Esophagus muscularis mucosa (tissue), 4 donors: ENCODE measurements around the gene APOBEC2. TPM values are rescaled to one million over a fixed set of nuclear protein-coding genes. Genes with fewer than 3 reads are reported as not detected.

ENCODE experiments used
- DNase-seq: peaks from one replicate; pipeline ENCODE4 v3.0.0-alpha.2; 2017; ENCODE audit errors: extremely low spot score
- H3K27ac ChIP-seq, 4 donors: fragments of 200-600 bp; sonication (generic); replicated peaks in 1 of 4; 1 replicate in 3 of 4; 2 replicates in 1 of 4; pipeline ENCODE4 v1.5.1; 2016 to 2019; ENCODE audit warnings: mild to moderate bottlenecking in 1 of 4
- H3K27me3 ChIP-seq, 4 donors: fragments of 200-600 bp; sonication (generic); one replicate each; pipeline versions ENCODE4 v1.5.1 to v1.6.0; 2016 to 2019
- H3K36me3 ChIP-seq, 4 donors: fragments of 200-600 bp; sonication (generic); one replicate each; pipeline ENCODE4 v1.5.1; 2016 to 2019
- H3K4me1 ChIP-seq, 4 donors: fragments of 200-600 bp; sonication (generic); one replicate each; pipeline ENCODE4 v1.5.1; 2016 to 2019
- H3K4me3 ChIP-seq, 4 donors: fragments of 200-600 bp; sonication (generic); 1 replicate in 2 of 4; 2 replicates in 2 of 4; pipeline ENCODE4 v1.5.1; 2016 to 2019; ENCODE audit warnings: mild to moderate bottlenecking in 4 of 4, moderate library complexity in 1 of 4
- H3K9me3 ChIP-seq, 4 donors: fragments of 200-600 bp; sonication (generic); 1 replicate in 3 of 4; 2 replicates in 1 of 4; pipeline ENCODE4 v1.5.1; 2016 to 2019
- CTCF ChIP-seq, 3 experiments: fragments of 200-600 bp in 2 of 3; fragments of 450-650 bp in 1 of 3; sonication (generic) in 2 of 3; IDR thresholded peaks; one replicate each; pipeline ENCODE4 v1.5.1; 2017 to 2019; ENCODE audit warnings: antibody characterized with exemption in 3 of 3, mild to moderate bottlenecking in 2 of 3, moderate library complexity in 1 of 3
- EP300 ChIP-seq: sonication (generic); formaldehyde crosslinking; IDR thresholded peaks from one replicate; pipeline ENCODE4 v1.6.1; 2017; ENCODE audit warnings: antibody characterized with exemption
- POLR2A ChIP-seq: fragments of 450-650 bp; IDR thresholded peaks from one replicate; pipeline ENCODE4 v1.6.1; 2017; ENCODE audit warnings: antibody characterized with exemption, moderate library complexity, mild to moderate bottlenecking, low read depth
- POLR2AphosphoS5 ChIP-seq, 2 donors: sonication (generic); formaldehyde crosslinking; IDR thresholded peaks; one replicate each; pipeline ENCODE4 v1.6.1; 2017; ENCODE audit warnings: antibody characterized with exemption in 2 of 2
- WGBS: methylation state at CpG from one replicate; pipeline ENCODE4 v1.1.5; 2018; 5-methylcytosine and 5-hydroxymethylcytosine counted together
- intact Hi-C: fragments of 100-400 bp; cut with DNase I; formaldehyde crosslinking; loops from one replicate; pipeline ENCODE4 v1.15.1; 2023
- total RNA-seq, 4 donors: library from RNA; depleted of rRNA; stranded (reverse); fragments of >200 nt; gene quantifications; one replicate each; pipeline versions ENCODE4 v1.1.0 to v1.2.1, GENCODE V29; 2016

APOBEC2 gene
- total RNA-seq, 4 donors from 2014 or later: 0.50 to 1.0 (median 0.97) TPM; not detected in 1

DNA sequence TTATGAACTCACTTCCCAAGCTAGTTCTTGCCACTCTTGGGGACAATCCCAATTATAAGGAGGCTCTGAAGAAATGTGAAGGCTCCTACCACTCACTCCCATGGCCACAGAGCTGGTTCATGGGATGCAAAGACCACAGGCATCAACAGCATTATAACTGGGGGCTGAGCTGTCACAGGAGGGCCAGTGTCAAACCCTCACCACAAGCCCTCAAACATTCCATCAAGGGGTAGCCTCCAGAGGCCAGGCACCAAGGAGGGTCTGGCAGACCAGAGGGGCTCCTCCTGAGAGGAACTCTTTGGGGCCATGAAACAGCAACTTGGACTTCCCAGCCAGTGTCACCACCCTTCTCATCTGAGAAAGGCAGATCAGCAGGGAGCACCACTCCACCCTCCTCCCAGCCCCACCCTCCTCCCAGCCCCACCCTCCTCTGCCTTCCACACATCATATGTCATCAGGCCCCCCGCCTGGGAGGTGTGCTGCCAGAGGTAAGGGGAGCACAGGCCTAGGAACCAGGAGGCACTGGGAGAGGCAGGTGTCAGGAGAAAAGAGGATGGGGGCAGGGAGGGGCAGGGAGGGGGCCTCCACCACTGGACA is 12.0 kb upstream of the APOBEC2 start:
- intact Hi-C loops: no loop called here
- Histone ChIP-seq H3K36me3 (no peaks in the 10 kb centered on the region), H3K27me3 (no peaks in the 10 kb centered on the region), H3K27ac (no peak overlapping the region), H3K4me3 (no peak overlapping the region), H3K4me1 (no peaks in the 10 kb centered on the region), H3K9me3 (no peaks in the 10 kb centered on the region)
- no peak for DNase-seq
- 88% methylated on average over 1 of the region's 1 CpG for WGBS
- no peak for TF ChIP-seq EP300
- TF ChIP-seq POLR2A: no peak
- no peak for TF ChIP-seq POLR2AphosphoS5 (IDR thresholded peaks at IDR 0.05)
- TF ChIP-seq CTCF (IDR thresholded peaks at IDR 0.05): no peak

GRCh38 chr6:41042226-41043055 is 10.6 kb upstream of the APOBEC2 start, which contains the start of gene TSPO2:
Gene TSPO2, plus strand, starts transcription at chr6:41042467. Its CDS starts 519 bp downstream, at chr6:41042986.
- 87% methylated on average over 9 of the region's 10 CpGs for WGBS

GRCh38 chr6:41043151-41043550 is 9.9 kb upstream of the APOBEC2 start:
- intact Hi-C loops: no loop called here
- H3K4me3 ChIP-seq: no peak overlapping the region
- peaks cover 0 to 1% (median 0%) of the 10 kb centered on the region in 4 donors for H3K4me1 ChIP-seq

More at GRCh38 chr6:41042226-41043055, 10.6 kb upstream of the APOBEC2 start, which contains the start of gene TSPO2:
- Histone ChIP-seq H3K4me1 (no peaks in the 10 kb centered on the region), H3K9me3 (no peaks in the 10 kb centered on the region), H3K27me3 (no peaks in the 10 kb centered on the region), H3K4me3 (no peak within 1 kb of the TSS), H3K27ac (no peak within 1 kb of the TSS), H3K36me3 (no peaks in the 10 kb centered on the region)
- TF ChIP-seq POLR2AphosphoS5 (IDR thresholded peaks at IDR 0.05) (no peak), CTCF (IDR thresholded peaks at IDR 0.05) (no peak), EP300 (no peak), POLR2A (no peak)
- no peak for DNase-seq
- intact Hi-C loops: no loop called here

GRCh38 chr6:41045664-41046063 is 7.3 kb upstream of the APOBEC2 start:
- H3K4me3 ChIP-seq: no peak overlapping the region
- no peak for TF ChIP-seq EP300
- TF ChIP-seq CTCF (IDR thresholded peaks at IDR 0.05): no peak
- no peak for TF ChIP-seq POLR2AphosphoS5 (IDR thresholded peaks at IDR 0.05)
- no peak for TF ChIP-seq POLR2A
- no peaks in the 10 kb centered on the region for H3K27me3 ChIP-seq
- WGBS: 73% methylated on average over 5 of the region's 5 CpGs
- H3K27ac ChIP-seq: no peak overlapping the region
- no peaks in the 10 kb centered on the region for H3K9me3 ChIP-seq
- intact Hi-C loops: no loop called here
- no peak for DNase-seq
- no peaks in the 10 kb centered on the region for H3K36me3 ChIP-seq
- peaks cover 0 to 20% (median 9%) of the 10 kb centered on the region in 4 donors for H3K4me1 ChIP-seq

More at GRCh38 chr6:41043151-41043550, 9.9 kb upstream of the APOBEC2 start:
- H3K27ac ChIP-seq: no peak overlapping the region
- H3K36me3 ChIP-seq: no peaks in the 10 kb centered on the region
- 100% methylated on average over 3 of the region's 3 CpGs for WGBS
- no peak for DNase-seq
- H3K9me3 ChIP-seq: no peaks in the 10 kb centered on the region
- TF ChIP-seq CTCF (IDR thresholded peaks at IDR 0.05) (no peak), POLR2A (no peak), EP300 (no peak), POLR2AphosphoS5 (IDR thresholded peaks at IDR 0.05) (no peak)
- H3K27me3 ChIP-seq: no peaks in the 10 kb centered on the region
